Hematopoietic multipotent progenitor cell treated with erythropoietin and hydrocortisone succinate and interleukin-3 and kit ligand, for 15 days (in vitro differentiated cells): Measurements from ENCODE around the gene ILDR2.
A peak's percentile ranks its signal among the peaks of the same experiment; 100 is the strongest.

Source experiments
- DNase-seq: peaks from one replicate; pipeline ENCODE4 v3.0.0-alpha.2; 2015; ENCODE audit warnings: low spot score

Gene ILDR2

GRCh38 chr1:166924823-166925541 lies 50.4 kb downstream of the ILDR2 start:
- no peak for DNase-seq

GRCh38 chr1:166920561-166921475 lies 54.5 kb downstream of the ILDR2 start:
- DNase-seq = no peak

DNA sequence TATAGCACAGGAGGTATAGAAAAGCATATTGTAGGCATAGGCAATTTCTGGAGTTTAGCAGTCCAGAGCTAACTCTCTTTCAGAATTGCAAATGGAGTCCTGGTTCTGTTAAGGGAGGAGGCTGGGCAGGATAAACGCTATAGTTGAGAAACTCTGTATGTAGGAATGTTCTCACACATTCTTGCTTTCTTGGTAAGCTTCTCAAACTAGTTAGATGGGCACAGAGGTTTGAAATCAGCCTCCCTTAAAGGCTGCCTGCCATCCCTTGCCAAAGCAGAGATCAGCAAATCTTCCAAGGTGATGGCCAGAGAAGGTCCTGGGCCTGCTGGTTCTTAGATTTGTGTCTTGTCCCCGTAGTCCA lies 56.4 kb downstream of the ILDR2 start:
- no peak for DNase-seq

DNA sequence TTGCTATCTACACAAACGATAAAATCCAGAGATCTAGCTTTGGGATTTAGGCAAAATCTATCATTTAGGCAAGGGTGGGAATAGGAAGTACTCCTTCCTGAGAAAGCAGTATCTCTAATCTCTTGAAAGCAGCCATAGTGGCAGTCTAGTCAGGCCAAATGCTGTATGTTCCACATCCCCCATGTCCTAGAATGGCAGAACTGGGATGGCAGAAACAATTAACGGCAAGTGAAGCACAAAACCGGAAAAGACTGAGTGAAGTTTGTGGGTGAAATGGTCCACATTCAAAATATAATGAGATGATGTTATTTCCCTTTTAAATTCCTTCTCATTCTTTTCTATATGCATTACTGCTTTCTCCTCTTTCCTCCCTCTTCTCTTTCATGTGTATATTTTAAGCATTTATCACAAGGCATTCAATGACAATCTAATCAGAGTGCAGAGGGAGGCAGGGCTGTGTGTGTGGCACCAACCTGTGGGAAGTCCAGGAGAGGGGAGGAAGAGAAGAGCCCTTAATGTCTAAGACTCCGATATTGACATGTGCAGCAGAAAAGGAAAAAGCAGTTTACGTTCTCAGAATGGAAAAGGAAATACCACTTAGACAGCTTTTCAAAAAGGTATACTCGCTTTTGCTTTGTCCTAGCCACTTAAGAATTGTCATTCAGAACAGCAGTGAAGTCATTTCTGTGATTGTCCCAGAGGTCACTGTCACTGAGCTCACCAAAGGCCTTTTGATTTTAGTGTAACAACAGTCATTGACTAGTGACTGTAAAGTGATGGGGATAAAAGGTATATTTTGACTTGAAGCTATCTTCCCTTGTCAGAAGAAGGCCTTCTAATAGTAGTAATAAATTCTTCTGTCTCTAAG lies 57.0 kb downstream of the ILDR2 start:
- DNase-seq = no peak

DNA sequence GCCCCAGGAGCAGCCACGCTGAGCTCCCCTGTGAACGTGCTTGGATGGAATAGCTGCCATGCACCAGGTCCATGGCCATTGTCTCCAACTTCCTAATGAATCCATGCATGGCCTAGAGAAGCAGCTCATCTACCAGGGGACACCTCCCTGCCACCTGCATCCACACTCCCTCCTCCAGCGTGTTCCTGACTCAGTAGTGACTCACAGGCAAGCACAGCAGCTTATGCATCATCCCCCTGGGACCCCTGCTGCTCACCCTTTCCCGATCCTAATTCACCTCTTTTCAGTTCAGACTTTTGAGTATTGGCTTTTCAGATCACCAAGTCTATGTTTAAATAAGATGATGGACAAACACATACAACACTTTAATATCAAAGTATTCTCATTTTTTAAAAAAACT lies 59.4 kb downstream of the ILDR2 start:
- DNase-seq = no peak

- no peak for DNase-seq
Measured at GRCh38 chr1:166915042-166915441, 60.3 kb downstream of the ILDR2 start.

DNA sequence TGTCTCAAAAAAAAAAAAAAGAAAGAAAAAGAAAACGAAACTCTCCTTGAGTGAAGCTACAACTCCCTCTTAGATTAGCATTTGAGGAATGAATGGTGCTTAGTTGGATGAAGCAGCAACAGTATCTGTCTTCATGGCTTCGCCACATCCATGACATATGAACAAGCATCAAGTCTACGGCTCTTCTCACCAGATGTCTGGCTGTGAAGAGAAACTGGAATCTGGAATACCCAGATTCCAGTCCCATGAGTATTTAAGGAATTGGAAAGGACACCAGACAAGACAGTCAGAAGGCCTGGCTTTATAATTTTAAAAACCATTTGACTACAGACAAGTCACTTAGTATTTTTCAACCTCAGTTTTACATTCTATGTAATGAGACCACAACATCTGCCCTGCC lies 61.2 kb downstream of the ILDR2 start:
- DNase-seq = no peak

DNA sequence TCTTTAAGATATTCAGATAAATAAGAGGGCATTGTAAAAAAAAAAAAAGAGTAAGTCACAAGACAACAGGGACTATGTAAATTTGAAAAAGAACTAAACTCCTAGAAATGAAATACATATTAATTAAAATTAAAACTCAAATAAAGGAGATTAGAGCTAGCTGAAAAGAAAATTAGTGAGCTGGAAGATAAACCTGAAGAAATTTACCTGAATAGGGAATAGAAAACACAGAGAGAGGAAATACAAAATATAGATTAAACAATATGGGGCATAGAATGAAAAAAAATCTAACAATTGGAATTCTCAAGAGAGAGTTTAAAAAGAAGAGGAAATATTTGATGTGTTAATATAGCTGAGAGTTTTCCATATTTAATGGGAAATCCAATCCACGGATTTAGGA lies 63.7 kb downstream of the ILDR2 start:
- DNase-seq = no peak

DNA sequence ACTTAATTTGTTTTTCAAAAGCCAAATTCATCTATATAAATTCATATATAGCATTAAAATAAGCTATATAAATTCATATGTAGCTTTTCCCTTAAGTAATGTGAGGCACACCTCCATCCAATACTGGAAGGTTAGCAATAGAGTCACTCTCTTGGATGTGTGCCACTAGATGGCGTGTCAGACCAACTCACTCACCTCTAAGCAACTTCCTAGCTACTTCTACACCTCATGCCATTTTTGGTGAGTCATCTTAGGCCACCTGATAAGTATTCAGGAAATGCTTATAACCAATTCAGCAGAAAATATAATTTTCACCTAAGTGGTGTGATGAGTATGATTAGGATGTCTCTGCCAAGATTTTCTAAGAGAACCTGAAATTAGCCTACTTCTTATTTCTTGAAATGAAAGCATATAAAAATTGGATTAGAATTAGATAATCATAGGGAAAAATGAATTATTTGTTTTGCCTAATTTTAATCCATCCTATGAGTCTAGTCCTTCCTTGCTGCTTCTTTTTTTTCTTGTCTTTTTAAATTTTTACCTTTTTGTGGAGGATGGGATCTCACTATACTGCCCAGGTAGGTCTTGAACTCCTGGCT lies 64.8 kb downstream of the ILDR2 start:
- DNase-seq = peak; percentile 80

- no peak for DNase-seq
Measured at GRCh38 chr1:166908942-166909341, 66.4 kb downstream of the ILDR2 start.

DNA sequence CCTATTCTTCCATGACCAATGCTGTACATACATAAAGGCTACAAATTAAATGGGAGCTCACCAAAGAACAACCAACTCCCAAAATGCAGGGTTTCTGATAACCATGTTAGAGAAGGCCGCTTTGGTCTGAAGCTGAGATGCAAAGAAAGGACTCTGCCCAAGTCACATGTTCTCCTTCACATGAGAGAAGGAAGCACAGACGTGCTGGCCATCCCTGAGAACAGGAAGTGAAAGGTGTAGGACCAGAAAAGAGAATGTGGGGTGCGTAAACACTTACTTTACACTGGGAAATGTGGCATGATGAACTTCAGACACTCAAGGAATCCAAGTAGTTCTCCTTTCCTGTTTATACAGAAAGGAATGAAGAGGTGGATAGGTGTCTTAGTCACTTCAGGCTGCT lies 67.6 kb downstream of the ILDR2 start:
- DNase-seq = no peak

- DNase-seq = no peak
Measured at GRCh38 chr1:166907051-166907450, 68.3 kb downstream of the ILDR2 start.

GRCh38 chr1:166906647-166907046 lies 68.7 kb downstream of the ILDR2 start:
- no peak for DNase-seq

DNA sequence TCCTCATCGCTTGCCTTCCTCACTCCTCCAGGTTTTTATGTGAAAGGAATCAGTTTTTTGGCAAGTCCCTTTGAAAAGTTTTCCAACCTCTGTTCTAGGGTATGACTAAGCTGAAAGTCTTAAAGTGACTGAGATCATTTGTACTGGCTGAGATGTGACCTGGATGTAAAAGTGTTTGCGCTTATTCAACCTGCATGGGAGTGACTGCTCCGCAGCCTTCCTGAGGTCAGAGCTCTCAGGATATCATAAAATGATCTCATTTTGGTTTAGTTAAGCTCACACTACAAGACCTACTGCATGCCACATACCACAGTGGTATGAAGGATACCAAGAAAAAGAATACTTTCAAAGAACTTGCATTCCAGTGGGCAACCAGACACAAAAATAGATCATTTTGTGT lies 69.4 kb downstream of the ILDR2 start:
- DNase-seq = no peak

GRCh38 chr1:166905136-166905535 lies 70.2 kb downstream of the ILDR2 start:
- DNase-seq = no peak

DNA sequence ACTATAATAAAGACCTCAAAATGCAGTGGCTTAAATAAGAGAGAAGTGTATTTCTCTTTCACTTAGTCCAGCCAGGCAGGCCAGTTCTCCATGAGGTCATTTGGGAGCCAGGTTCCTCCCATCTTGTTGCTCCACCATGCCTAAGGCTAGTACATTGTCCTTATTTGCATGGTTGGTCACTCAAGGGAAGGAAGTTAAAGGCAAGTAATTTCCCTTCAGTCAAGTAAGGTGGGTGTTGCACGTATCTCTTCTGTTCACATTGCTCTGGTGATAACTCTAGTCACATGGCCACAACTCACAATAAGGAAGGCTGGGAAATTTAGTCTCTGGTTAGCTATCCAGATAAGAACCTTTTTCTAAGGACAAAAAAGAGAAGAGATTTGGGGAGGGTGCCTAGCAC lies 72.1 kb downstream of the ILDR2 start:
- no peak for DNase-seq

DNA sequence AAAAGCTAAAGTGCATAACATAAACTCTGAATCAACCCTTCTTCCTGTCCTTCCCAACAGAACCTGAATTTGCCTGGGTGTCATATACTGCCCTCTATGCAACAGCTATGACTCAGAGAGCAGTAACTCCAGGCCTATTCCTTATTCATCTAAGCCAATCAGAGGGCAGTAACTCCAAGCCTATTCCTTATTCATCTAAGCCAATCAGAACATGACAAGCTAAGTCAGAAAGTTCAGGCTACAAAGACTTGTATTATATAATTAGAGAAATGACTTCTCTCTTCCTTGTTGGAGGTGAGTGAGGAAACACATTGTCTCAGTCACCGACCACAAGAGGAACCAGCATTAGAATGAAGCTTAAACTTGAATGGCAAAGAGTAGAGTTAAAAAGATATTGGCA lies 73.1 kb downstream of the ILDR2 start:
- no peak for DNase-seq

DNA sequence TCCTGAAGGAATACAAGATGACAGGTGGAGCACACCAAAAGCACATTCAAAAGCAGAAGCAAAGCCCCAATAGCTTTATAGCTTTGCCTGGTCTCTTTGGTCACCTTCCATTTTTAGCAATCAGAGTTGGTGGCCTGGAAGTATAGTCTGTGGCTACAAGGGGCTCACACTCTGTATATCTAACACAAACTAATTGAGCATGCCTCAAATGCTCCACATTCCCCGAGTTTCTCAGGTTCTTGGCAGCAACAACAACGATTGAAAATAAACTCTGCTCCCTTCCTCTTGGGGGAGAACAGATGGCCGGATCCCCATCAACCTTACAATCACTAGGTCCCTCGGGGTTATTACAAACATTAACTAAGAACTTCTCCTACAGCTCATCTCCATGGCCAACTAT lies 74.4 kb downstream of the ILDR2 start:
- no peak for DNase-seq

- DNase-seq = no peak
Measured at GRCh38 chr1:166899769-166900168, 75.6 kb downstream of the ILDR2 start.

DNA sequence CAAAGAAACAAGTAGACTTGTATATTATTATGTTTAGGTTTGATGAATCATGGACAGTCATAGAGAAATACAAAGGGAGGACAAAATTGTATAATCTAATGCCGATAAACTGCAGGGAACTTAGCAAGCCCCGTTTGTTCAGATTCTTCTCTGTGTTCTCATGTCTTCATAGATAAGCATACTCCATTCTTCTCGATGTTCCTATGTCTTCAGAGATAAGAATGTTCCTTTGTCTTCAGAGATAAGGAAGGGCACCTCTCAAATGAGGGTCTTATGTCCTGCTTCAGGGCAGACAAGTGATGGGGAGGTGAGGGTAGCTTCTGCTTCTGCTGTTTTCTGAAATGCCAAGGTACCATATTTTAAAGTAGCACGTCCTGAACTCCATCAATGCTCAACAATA lies 79.6 kb downstream of the ILDR2 start:
- no peak for DNase-seq

- DNase-seq = no peak
Measured at GRCh38 chr1:166889776-166890175, 85.6 kb downstream of the ILDR2 start.
